A549 (cell line): ENCODE measurements around the gene PDE6D. TPM values are rescaled to one million over a fixed set of nuclear protein-coding genes. Genes with fewer than 3 reads are reported as not detected.

Experiments
- ATAC-seq, 2 experiments: fragments of 200-7000 bp in 1 of 2; fragments of >200 bp in 1 of 2; cut with Nextera tagmentation in 1 of 2; cut with Tn5 transposase in 1 of 2; 3 replicates each; pipeline versions ENCODE4 v1.8.0 to v1.9.1; 2018 to 2020; ENCODE audit warnings: mild to moderate bottlenecking in 1 of 2, moderate library complexity in 1 of 2
- CTCF ChIA-PET: fragments of 300-600 bp; sonication (Branson Sonifier 250); formaldehyde crosslinking; extraction: SDS; loops from one replicate; lab custom pipeline; 2021; ENCODE audit warnings: antibody characterized with exemption, inconsistent platforms; lab: Yijun Ruan, JAX
- POLR2A ChIA-PET: fragments of 350-600 bp; formaldehyde crosslinking; extraction: SDS; loops from one replicate; lab custom pipeline; 2021; ENCODE audit warnings: antibody characterized with exemption, inconsistent platforms; lab: Yijun Ruan, JAX
- DNase-seq, 2 experiments: peaks; one replicate each; pipeline versions ENCODE4 v3.0.0 to v3.0.0-alpha.2; 2011 to 2016; ENCODE audit warnings: low read depth in 1 of 2, low spot score in 1 of 2
- FAIRE-seq: peaks from 2 replicates; lab custom pipeline; 2011; peaks lifted over from hg19 to GRCh38; lab: Jason Lieb, UNC
- H3K27ac ChIP-seq, 2 experiments: fragments of >200 bp; sonication (Bioruptor Twin); formaldehyde crosslinking; 3 replicates each; pipeline ENCODE4 v1.5.1; 2016 to 2017
- H3K4me1 ChIP-seq: fragments of >200 bp; sonication (Bioruptor Twin); formaldehyde crosslinking; 3 replicates; pipeline ENCODE4 v1.6.1; 2016
- H3K4me2 ChIP-seq: fragments of >200 bp; sonication (Bioruptor Twin); formaldehyde crosslinking; 3 replicates; pipeline ENCODE4 v1.6.1; 2016
- H3K4me3 ChIP-seq: fragments of >200 bp; sonication (Bioruptor Twin); formaldehyde crosslinking; 3 replicates; pipeline ENCODE4 v1.5.1; 2016
- H3K9me3 ChIP-seq: fragments of >200 bp; sonication (Bioruptor Twin); formaldehyde crosslinking; 3 replicates; pipeline ENCODE4 v1.6.1; 2016
- BHLHE40 ChIP-seq: IDR thresholded peaks from 2 replicates; pipeline ENCODE4 v1.6.1; 2012; ENCODE audit warnings: low read depth, low read length, inconsistent platforms
- CBX2 ChIP-seq: fragments of 200-600 bp; sonication (generic); IDR thresholded peaks from 2 replicates; pipeline ENCODE4 v1.6.1; 2016; ENCODE audit warnings: low read depth, mild to moderate bottlenecking, borderline replicate concordance
- CEBPB ChIP-seq, 2 experiments: fragments of >200 bp in 1 of 2; sonication (Bioruptor Twin) in 1 of 2; formaldehyde crosslinking in 1 of 2; IDR thresholded peaks; 2 replicates each; pipeline ENCODE4 v1.6.1; 2012 to 2016
- EHF ChIP-seq: fragments of 250-450 bp; sonication (Bioruptor Pico); IDR thresholded peaks from 2 replicates; pipeline ENCODE4 v1.5.0; 2020; ENCODE audit warnings: mild to moderate bottlenecking
- EHMT2 ChIP-seq: fragments of 200-600 bp; sonication (generic); IDR thresholded peaks from 2 replicates; pipeline ENCODE4 v1.6.1; 2016; ENCODE audit warnings: antibody characterized with exemption, low read depth, mild to moderate bottlenecking, moderate library complexity
- FOXS1 ChIP-seq: fragments of 250-450 bp; sonication (Bioruptor Pico); IDR thresholded peaks from 2 replicates; pipeline ENCODE4 v1.5.0; 2020; ENCODE audit warnings: mild to moderate bottlenecking, moderate library complexity
- GATA3 ChIP-seq: IDR thresholded peaks from 2 replicates; pipeline ENCODE4 v1.6.1; 2012; ENCODE audit warnings: borderline replicate concordance
- HDAC2 ChIP-seq: fragments of 200-600 bp; sonication (generic); IDR thresholded peaks from 2 replicates; pipeline ENCODE4 v1.6.1; 2016
- HEYL ChIP-seq: fragments of 250-450 bp; sonication (Bioruptor Pico); IDR thresholded peaks from 2 replicates; pipeline ENCODE4 v1.8.0; 2021; ENCODE audit warnings: mild to moderate bottlenecking, moderate library complexity
- JUNB ChIP-seq: fragments of >200 bp; sonication (Bioruptor Twin); formaldehyde crosslinking; IDR thresholded peaks from 2 replicates; pipeline ENCODE4 v1.6.1; 2016
- KDM5A ChIP-seq: fragments of 200-600 bp; sonication (generic); IDR thresholded peaks from 2 replicates; pipeline ENCODE4 v1.6.1; 2016; ENCODE audit warnings: antibody characterized with exemption, mild to moderate bottlenecking
- MAZ ChIP-seq: fragments of 150-350 bp; IDR thresholded peaks from 2 replicates; pipeline ENCODE4 v1.6.1; 2014; ENCODE audit warnings: antibody characterized with exemption, low read depth, low read length, borderline replicate concordance
- NFE2L2 ChIP-seq: fragments of 150-350 bp; conservative IDR thresholded peaks from 2 replicates; pipeline ENCODE4 v1.6.1; 2014; ENCODE audit warnings: low read length
- NPAS2 ChIP-seq: fragments of 250-450 bp; sonication (Bioruptor Pico); IDR thresholded peaks from 2 replicates; pipeline ENCODE4 v1.8.0; 2022; ENCODE audit warnings: mild to moderate bottlenecking, moderate library complexity, borderline replicate concordance
- POLR2A ChIP-seq: IDR thresholded peaks from 2 replicates; pipeline ENCODE4 v1.6.1; 2012; ENCODE audit warnings: mild to moderate bottlenecking, low read length
- RARB ChIP-seq: fragments of 250-450 bp; sonication (Bioruptor Pico); IDR thresholded peaks from 2 replicates; pipeline ENCODE4 v1.8.0; 2021; ENCODE audit warnings: mild to moderate bottlenecking, moderate library complexity
- RCOR1 ChIP-seq: fragments of 150-350 bp; IDR thresholded peaks from 2 replicates; pipeline ENCODE4 v1.6.1; 2014; ENCODE audit warnings: antibody characterized with exemption, low read length, low read depth
- REST ChIP-seq: fragments of 200-600 bp; sonication (generic); IDR thresholded peaks from 2 replicates; pipeline ENCODE4 v1.6.1; 2016; ENCODE audit warnings: antibody characterized with exemption, mild to moderate bottlenecking, moderate library complexity
- RFX5 ChIP-seq: fragments of 450-650 bp; IDR thresholded peaks from 2 replicates; pipeline ENCODE4 v1.7.1; 2014; ENCODE audit warnings: antibody characterized with exemption, mild to moderate bottlenecking, moderate library complexity
- TFCP2L1 ChIP-seq: fragments of 250-450 bp; sonication (Bioruptor Pico); IDR thresholded peaks from 2 replicates; pipeline ENCODE4 v1.5.0; 2021; ENCODE audit warnings: mild to moderate bottlenecking
- WGBS: methylation state at CpG from one replicate; pipeline ENCODE4 v1.1.6; 2017; ENCODE audit errors: missing lambda C conversion rate; 5-methylcytosine and 5-hydroxymethylcytosine counted together
- polyA plus RNA-seq, 4 experiments: library from polyadenylated mRNA; depleted of rRNA in 3 of 4; stranded (reverse); fragments of >200 nt; fragmentation: RNase III in 1 of 4; extraction: RNeasy Plus Mini Kit Qiagen cat#74134 plus additional on column Dnase treatment in 1 of 4; gene quantifications; 2 replicates in 3 of 4; 3 replicates in 1 of 4; pipeline ENCODE4 v1.2.3, GENCODE V29; 2011 to 2017
- TF ChIP-seq, protein P1 (sequence below): IDR thresholded peaks from 2 replicates; pipeline ENCODE4 v1.6.1; 2012
- TF ChIP-seq, protein P2 (sequence below): fragments of 250-450 bp; sonication (Bioruptor Pico); IDR thresholded peaks from 2 replicates; pipeline ENCODE4 v1.5.0; 2021; ENCODE audit warnings: mild to moderate bottlenecking, moderate library complexity, borderline replicate concordance
- TF ChIP-seq, protein P3 (sequence below): fragments of >200 bp; sonication (Bioruptor Twin); formaldehyde crosslinking; IDR thresholded peaks from 2 replicates; pipeline ENCODE4 v1.6.1; 2016
- TF ChIP-seq, protein P4 (sequence below): IDR thresholded peaks from 2 replicates; pipeline ENCODE4 v1.6.1; 2012; ENCODE audit warnings: low read depth, borderline replicate concordance

PDE6D gene
- polyA plus RNA-seq, 2 of the 4 experiments (the other 2 are of a cell fraction): 27.3 to 51.3 TPM

GRCh38 chr2:231693956-231694355 lies 87.1 kb downstream of the PDE6D start:
- FAIRE-seq: no peak
- TF ChIP-seq, protein P1, sequence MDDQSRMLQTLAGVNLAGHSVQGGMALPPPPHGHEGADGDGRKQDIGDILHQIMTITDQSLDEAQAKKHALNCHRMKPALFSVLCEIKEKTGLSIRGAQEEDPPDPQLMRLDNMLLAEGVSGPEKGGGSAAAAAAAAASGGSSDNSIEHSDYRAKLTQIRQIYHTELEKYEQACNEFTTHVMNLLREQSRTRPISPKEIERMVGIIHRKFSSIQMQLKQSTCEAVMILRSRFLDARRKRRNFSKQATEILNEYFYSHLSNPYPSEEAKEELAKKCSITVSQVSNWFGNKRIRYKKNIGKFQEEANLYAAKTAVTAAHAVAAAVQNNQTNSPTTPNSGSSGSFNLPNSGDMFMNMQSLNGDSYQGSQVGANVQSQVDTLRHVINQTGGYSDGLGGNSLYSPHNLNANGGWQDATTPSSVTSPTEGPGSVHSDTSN: no peak
- TF ChIP-seq CEBPB (IDR thresholded peaks at IDR 0.05): no peak
- no peak for TF ChIP-seq KDM5A
- TF ChIP-seq HDAC2: no peak
- TF ChIP-seq FOXS1: no peak
- no peak for TF ChIP-seq TFCP2L1 (CRISPR knock-in tag)
- TF ChIP-seq RARB (CRISPR knock-in tag): no peak
- TF ChIP-seq, protein P2, sequence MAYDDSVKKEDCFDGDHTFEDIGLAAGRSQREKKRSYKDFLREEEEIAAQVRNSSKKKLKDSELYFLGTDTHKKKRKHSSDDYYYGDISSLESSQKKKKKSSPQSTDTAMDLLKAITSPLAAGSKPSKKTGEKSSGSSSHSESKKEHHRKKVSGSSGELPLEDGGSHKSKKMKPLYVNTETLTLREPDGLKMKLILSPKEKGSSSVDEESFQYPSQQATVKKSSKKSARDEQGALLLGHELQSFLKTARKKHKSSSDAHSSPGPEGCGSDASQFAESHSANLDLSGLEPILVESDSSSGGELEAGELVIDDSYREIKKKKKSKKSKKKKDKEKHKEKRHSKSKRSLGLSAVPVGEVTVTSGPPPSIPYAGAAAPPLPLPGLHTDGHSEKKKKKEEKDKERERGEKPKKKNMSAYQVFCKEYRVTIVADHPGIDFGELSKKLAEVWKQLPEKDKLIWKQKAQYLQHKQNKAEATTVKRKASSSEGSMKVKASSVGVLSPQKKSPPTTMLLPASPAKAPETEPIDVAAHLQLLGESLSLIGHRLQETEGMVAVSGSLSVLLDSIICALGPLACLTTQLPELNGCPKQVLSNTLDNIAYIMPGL (CRISPR knock-in tag): no peak
- TF ChIP-seq HEYL (CRISPR knock-in tag): no peak
- no peak for TF ChIP-seq JUNB
- TF ChIP-seq EHMT2: no peak
- no peak for TF ChIP-seq EHF (CRISPR knock-in tag)
- TF ChIP-seq BHLHE40: no peak
- TF ChIP-seq, protein P3, sequence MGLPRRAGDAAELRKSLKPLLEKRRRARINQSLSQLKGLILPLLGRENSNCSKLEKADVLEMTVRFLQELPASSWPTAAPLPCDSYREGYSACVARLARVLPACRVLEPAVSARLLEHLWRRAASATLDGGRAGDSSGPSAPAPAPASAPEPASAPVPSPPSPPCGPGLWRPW: no peak
- TF ChIP-seq MAZ: no peak
- TF ChIP-seq REST: no peak
- 89% methylated on average over 4 of the region's 7 CpGs for WGBS
- H3K4me3 ChIP-seq: no peak overlapping the region
- peak; percentile 18 to 22; a peak in 1 of 6 replicates for ATAC-seq
- H3K9me3 ChIP-seq: no peaks in the 10 kb centered on the region
- H3K4me2 ChIP-seq: no peak overlapping the region
- ChIA-PET CTCF (interaction anchor here (0.6 to 95.1 kb wide), 4 partner anchors 10 to 443 kb away, joined by 3 to 4158 read pairs (median 2081); partner anchors contain the start of gene PTMA), POLR2A (no interaction called here)
- no peak overlapping the region for H3K27ac ChIP-seq
- no peaks in the 10 kb centered on the region for H3K4me1 ChIP-seq
- no peak for DNase-seq

DNA sequence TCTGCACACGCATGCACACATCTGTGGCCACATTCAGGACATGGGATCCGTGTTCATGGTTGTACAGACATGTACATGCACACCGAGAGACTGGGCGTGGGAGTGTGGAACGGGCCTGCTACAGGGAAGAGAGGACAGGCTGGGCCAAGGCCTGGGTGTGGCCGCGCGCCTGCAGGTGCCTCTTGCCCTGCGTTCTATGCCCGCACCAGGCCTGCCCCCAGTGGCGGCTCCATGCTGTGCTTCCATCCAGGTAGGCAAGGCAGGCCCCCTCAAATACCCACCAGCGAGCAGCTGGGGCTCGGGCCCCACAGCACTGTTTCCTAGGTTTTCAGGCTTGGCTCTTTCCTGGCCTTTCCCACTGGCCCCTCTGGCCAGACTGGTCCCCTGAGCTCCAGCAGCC lies 88.2 kb downstream of the PDE6D start:
- FAIRE-seq: no peak

More for the DNA sequence above, 88.2 kb downstream of the PDE6D start:
- no peak for DNase-seq
- Histone ChIP-seq H3K27ac (no peak overlapping the region), H3K4me2 (no peak overlapping the region), H3K4me3 (no peak overlapping the region), H3K9me3 (no peaks in the 10 kb centered on the region), H3K4me1 (no peaks in the 10 kb centered on the region)
- ChIA-PET POLR2A (no interaction called here), CTCF (interaction anchor here (78.4 to 95.1 kb wide), 2 partner anchors 9 to 42 kb away, joined by 4158 read pairs; partner anchors contain the start of gene PTMA)
- peak; percentile 37 to 48; a peak in 3 of 6 replicates for ATAC-seq
- TF ChIP-seq RFX5 (no peak), NPAS2 (CRISPR knock-in tag) (no peak), TFCP2L1 (CRISPR knock-in tag) (no peak), CBX2 (no peak), RCOR1 (no peak), GATA3 (no peak), POLR2A (no peak), REST (no peak), KDM5A (no peak), NFE2L2 (no peak)
- TF ChIP-seq, protein P4, sequence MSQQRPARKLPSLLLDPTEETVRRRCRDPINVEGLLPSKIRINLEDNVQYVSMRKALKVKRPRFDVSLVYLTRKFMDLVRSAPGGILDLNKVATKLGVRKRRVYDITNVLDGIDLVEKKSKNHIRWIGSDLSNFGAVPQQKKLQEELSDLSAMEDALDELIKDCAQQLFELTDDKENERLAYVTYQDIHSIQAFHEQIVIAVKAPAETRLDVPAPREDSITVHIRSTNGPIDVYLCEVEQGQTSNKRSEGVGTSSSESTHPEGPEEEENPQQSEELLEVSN: no peak
- WGBS: 95% methylated on average over 13 of the region's 13 CpGs
